Ramos (cell line): ENCODE data around the gene ROR2.

Experiments used
- in situ Hi-C: fragments of 300-500 bp; cut with MboI; formaldehyde crosslinking; loops from one replicate; pipeline ENCODE4 v1.14.3; 2022; ENCODE audit warnings: low sequenced_read_pairs; ENCODE audit not compliant: unreplicated experiment

Gene ROR2

GRCh38 chr9:91732187-91733005 is 217.6 kb downstream of the ROR2 start:
- in situ Hi-C loops: no loop called here

- in situ Hi-C loops: no loop called here
These were observed 219.2 kb downstream of the ROR2 start for GRCh38 chr9:91730806-91731205.

GRCh38 chr9:91729558-91729842 is 220.5 kb downstream of the ROR2 start:
- in situ Hi-C loops: no loop called here

- in situ Hi-C loops: no loop called here
These were observed 222.1 kb downstream of the ROR2 start for GRCh38 chr9:91727972-91728371.

GRCh38 chr9:91727316-91727861 is 222.6 kb downstream of the ROR2 start:
- in situ Hi-C loops: no loop called here

- in situ Hi-C loops: no loop called here
These were observed 223.5 kb downstream of the ROR2 start for GRCh38 chr9:91726406-91727100.

- in situ Hi-C loops: no loop called here
These were observed 224.4 kb downstream of the ROR2 start for GRCh38 chr9:91725651-91726050.

GRCh38 chr9:91724609-91725505 is 225.2 kb downstream of the ROR2 start:
- in situ Hi-C loops: no loop called here

- in situ Hi-C loops: no loop called here
These were observed 226.0 kb downstream of the ROR2 start for GRCh38 chr9:91724068-91724440.

GRCh38 chr9:91723420-91724067 is 226.5 kb downstream of the ROR2 start:
- in situ Hi-C loops: no loop called here

- in situ Hi-C loops: no loop called here
These were observed 229.0 kb downstream of the ROR2 start for GRCh38 chr9:91720751-91721705.

GRCh38 chr9:91720313-91720712 is 229.7 kb downstream of the ROR2 start:
- in situ Hi-C loops: no loop called here

GRCh38 chr9:91718071-91718470 is 232.0 kb downstream of the ROR2 start:
- in situ Hi-C loops: no loop called here

GRCh38 chr9:91716815-91717214 is 233.2 kb downstream of the ROR2 start:
- in situ Hi-C loops: no loop called here

GRCh38 chr9:91716239-91716638 is 233.8 kb downstream of the ROR2 start:
- in situ Hi-C loops: no loop called here

GRCh38 chr9:91714874-91715615 is 235.0 kb downstream of the ROR2 start:
- in situ Hi-C loops: no loop called here

GRCh38 chr9:91714020-91714806 is 235.8 kb downstream of the ROR2 start:
- in situ Hi-C loops: no loop called here

GRCh38 chr9:91712811-91713210 is 237.2 kb downstream of the ROR2 start:
- in situ Hi-C loops: no loop called here
